Stimulated activated CD4-positive, alpha-beta T cell treated with anti-CD3 and anti-CD28 coated beads, TNF-alpha, amount 100 ng/mL, for 4 hours (primary cell): ENCODE measurements around the gene TSPAN14.
A peak's percentile ranks its signal among the peaks of the same experiment; 100 is the strongest.
"Not testable (repeated sequence)": the region's sequence is repeated elsewhere in the genome, so short reads cannot be mapped to it uniquely, and the experiment has no call there.

Source experiments
- DNase-seq, 3 experiments: peaks; one replicate each; pipeline ENCODE4 v3.0.0-alpha.2; 2020; ENCODE audit warnings: low read depth in 3 of 3

Gene TSPAN14

DNA sequence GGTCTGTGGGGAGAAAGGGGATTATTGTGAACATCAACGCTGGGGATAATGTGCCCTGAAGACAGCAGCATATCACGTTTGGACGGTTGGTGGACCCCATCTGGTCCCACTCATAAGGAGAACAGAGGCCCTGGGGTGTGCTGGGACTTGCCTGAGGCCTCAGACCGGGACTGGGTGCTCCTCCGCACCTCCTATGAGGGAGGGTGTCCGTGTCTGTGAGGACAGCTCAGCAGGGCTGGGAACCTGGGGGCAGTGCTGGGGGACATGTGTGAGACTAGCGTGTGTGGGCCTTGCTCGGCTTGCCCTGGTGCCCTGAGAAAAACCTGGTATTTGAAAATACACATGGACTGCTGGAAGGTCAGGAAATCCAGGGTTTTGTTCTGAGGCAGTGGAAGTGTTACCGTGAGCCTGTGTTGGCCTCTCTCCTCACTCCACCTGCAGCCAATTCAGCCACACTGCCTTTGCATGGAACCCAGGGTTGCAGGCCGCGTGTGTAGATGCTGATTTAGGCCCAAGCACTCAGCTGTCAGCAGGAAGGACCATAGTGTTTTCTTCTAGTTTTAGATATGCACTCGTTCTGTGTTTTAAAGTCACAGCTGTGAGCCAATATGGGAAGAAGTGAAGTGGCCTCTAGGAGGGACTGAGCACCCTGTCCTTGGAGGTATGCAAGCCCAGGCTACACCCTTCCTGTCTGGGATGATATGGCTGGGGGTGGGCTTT lies 70.2 kb downstream of the TSPAN14 start:
- no peak for DNase-seq

DNA sequence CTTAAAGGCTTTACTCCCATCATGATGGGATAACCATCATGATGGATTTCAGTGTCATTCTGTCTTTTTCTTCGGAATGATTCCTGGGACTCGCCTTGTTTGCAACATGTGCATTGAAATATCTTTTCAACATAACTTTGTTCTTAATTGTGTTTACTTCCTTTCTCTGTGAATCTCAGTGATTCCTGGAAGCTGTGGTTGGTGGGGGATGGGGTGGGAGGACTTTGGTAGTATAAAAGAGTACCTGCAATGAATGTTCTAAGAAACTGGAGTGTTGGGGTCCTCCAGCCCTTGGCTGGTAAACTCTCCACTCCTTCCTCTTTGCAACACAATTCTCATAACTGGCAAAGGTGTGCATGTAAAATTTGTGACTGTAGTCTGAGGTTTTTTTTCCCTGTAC lies 72.1 kb downstream of the TSPAN14 start:
- no peak for DNase-seq

- no peak for DNase-seq
Measured at GRCh38 chr10:80526742-80527141, 72.6 kb downstream of the TSPAN14 start.

- no peak for DNase-seq
Measured at GRCh38 chr10:80528185-80528700, 74.1 kb downstream of the TSPAN14 start.

DNA sequence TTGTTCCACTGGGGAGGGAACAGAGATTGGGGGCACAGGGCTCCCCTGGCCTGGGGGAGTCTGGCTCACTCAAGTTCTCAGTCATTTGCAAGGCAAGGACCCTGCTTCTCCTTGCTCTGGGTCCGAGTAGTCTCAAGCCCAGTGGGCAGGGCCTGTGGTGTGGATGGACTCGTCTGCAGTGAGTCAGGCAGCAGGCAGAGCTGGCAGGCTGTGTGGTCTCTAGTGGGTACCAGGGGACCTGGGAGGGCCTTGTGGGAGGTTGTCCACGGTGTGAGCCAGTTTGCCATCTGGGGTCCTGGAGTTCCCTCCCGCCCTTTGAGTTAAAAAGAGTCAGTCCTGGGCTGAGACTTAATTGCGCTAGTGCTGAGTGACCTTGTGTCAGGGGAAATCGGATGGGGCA lies 74.8 kb downstream of the TSPAN14 start:
- DNase-seq: no peak

DNA sequence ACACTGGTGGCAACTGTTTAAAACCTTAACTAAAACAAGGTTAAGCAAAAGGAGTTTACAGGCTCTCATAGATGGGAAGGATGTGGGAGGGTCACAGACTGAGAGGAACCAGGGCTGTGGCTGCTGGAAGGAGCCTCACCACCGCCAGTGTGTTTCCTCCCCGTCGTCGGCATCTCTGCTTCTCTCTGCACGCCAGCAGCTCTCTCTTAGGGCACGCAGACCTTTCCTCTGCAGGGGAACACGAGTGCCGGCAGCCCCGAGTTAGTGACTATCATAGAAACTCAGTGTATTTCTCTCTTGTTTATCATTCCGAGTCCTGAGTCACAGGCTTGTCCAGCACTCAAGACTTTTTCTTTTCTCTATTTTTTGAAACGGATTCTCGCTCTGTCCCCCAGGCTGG lies 75.5 kb downstream of the TSPAN14 start:
- no peak for DNase-seq

DNA sequence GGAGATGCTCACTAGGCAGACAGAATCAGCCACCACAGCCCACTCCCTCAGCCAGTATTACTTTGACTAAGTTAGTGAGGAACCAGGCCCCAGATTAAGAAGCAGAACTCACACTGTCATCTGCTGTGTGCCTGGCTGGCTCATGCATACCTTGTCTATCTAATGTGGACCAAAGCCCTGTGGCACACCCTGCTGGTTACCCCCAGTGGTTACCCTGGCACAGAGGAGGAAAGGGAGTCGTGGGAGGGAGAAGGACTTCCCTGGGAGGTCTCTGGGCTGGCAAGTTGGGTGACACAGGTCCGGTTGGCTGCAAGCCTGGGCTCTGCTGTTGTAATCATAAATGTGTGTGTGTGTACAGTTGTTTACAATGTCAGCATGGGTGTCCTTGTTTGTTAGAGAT lies 76.1 kb downstream of the TSPAN14 start:
- DNase-seq: peak in 1 of 3 experiments; percentile 23

- no peak for DNase-seq
Measured at GRCh38 chr10:80530816-80531215, 76.7 kb downstream of the TSPAN14 start.

GRCh38 chr10:80532571-80532970 lies 78.5 kb downstream of the TSPAN14 start:
- DNase-seq: no peak

GRCh38 chr10:80534059-80534458 lies 79.9 kb downstream of the TSPAN14 start:
- DNase-seq: not testable (repeated sequence)

- DNase-seq: not testable (repeated sequence)
Measured at GRCh38 chr10:80534646-80535045, 80.5 kb downstream of the TSPAN14 start.

GRCh38 chr10:80535671-80536360 lies 81.7 kb downstream of the TSPAN14 start:
- DNase-seq: peak; percentile 55 to 63 (median 62)

GRCh38 chr10:80536361-80536835 lies 82.3 kb downstream of the TSPAN14 start:
- DNase-seq: no peak

DNA sequence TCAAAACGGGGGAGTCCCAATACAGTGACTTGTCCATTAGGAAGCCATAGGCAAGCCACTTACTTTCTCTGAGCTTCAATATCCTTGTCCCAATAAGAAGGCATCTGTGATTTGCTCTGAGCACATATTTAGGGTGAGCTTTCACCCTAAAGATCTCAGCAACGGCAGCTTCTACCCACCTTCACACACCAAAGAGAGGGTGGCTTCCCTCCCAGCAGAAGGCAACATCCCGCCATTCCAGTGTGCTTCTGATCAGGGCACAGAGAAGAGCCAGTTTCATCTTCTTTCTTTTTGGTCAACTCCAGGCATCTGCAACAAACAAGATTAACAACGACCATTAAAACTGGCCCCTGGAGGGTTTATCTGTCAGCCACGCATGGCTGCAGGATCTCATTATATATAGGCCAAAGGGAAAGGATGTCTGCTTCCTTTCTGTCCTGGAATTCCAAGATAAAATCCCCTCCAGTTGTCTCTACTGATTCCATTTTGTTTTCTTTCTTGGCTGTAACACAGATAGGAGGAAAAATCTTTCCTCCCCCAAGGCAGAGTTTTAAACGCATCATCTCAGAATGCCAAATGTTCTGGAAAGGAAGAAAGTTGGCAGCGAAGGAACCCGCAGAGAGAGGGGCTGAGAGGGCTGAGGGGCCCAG lies 83.1 kb downstream of the TSPAN14 start:
- DNase-seq: no peak

GRCh38 chr10:80537736-80538480 lies 83.8 kb downstream of the TSPAN14 start, which contains the start of gene SH2D4B:
Gene SH2D4B, plus strand, starts transcription at chr10:80537902. Its CDS starts 430 bp downstream, at chr10:80538332.
- DNase-seq: no peak

- no peak for DNase-seq
Measured at GRCh38 chr10:80538481-80539185, 84.5 kb downstream of the TSPAN14 start.

DNA sequence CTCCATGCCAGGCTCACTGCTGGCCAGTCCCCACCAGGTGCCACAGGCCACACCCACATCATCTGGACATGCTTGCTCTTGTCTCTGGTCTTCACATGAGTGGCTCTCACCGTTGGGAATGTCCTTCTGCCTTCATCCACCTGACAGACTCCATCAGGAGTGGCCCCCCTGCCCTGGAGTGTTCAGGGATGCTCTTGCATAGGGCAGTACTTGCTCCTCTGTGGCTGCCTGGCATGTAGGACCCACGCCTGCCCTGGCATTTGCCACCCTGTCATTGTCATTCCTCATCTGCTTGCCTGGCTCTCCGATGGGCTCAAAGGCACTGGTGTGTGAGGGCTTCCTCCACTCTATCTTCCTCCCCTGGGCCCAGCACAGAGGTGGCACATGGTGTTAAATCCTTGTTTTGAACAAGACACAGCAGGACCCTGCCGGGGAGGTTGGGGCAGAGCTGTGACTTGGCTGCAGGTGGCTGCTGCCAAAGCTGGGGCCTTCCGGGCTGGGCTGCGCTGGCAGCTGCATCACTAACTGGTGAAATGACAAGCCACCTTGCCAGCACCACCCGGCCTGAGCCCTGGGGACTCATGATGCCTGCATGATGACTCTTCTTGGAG lies 85.4 kb downstream of the TSPAN14 start:
- DNase-seq: no peak

DNA sequence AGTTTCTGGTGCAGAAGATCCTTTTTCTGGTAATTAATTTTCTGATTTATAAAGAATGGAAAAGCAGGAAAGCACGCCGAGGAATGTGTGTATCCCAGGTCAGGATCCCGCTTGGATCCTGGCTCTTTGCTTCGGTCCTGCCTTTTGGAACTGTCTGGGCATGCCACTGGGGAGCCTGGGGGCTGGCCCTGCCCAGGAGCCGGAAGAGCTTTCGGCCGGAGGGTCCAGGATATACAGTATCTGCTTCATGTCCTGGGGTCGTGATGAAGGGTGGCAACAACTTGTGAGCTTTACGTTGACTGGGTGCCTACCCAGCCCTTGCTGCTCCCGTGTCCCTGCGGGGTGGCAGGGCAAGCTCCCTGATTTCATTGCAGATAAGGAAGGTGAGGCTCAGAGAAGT lies 86.0 kb downstream of the TSPAN14 start:
- DNase-seq: no peak

DNA sequence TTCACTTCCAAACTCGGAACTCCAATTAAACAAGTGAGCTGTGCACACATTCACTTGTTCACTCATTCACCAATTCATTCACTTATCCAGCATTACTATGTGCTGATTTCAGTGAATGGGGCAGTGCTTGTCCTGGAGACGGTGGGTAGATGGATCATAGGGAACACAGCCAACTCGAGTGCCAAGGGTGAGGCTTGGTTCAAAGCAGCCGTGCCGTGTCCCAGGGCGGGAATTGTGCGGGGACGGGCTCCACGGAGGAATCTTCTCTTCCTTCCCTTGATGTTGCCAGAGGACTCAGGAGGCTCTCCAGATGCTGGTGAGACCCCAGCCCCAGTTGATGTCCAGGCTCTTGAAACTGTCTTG lies 86.5 kb downstream of the TSPAN14 start:
- no peak for DNase-seq

- no peak for DNase-seq
Measured at GRCh38 chr10:80540981-80541750, 87.1 kb downstream of the TSPAN14 start.
